GM21526 (cell line): ENCODE measurements around the gene RPAP2.

Experiments
- ATAC-seq: cut with Tn5 transposase; IDR thresholded peaks from one replicate; pipeline ENCODE4 v1.9.1; 2021; ENCODE audit warnings: moderate library complexity; ENCODE audit not compliant: unreplicated experiment, low FRiP score

The RPAP2 gene

DNA sequence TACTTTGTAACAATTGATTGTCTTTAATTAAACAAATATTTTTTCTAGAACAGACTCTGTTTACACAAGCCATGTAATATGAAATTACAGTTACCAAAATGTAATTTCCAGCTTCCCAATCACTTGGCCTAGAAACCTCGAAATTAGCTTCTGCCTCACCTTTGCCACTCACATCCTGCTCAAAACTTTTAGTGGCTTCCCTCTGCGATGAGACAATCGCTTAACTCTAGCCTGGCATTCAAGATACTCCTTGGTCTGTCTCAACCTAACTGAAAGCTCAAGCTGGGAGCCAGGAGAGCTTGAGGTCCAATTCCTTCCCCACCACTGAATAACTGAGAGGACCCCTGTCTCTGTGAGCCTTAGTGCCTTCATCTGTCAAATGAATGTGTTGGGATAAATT is 145.0 kb downstream of the RPAP2 start:
- no peak for ATAC-seq

DNA sequence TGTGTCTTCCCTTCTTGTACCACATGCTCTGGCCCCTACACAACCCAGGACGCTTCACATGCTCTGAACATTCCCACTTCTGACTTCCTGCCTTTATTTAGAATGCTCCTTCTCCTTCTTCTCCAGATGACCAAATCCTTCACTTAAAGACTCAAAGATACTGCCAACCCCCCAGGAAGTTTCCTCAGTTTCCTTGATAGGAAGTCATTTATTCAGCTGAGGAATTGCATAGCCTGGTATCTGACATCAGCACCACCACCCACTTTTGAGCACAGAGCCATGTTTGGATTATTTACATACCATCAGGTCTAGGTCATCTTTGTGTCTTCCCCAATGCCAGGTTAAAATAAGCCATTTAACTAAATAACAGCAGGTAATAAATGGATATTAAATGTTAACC is 145.5 kb downstream of the RPAP2 start:
- ATAC-seq, result no peak

DNA sequence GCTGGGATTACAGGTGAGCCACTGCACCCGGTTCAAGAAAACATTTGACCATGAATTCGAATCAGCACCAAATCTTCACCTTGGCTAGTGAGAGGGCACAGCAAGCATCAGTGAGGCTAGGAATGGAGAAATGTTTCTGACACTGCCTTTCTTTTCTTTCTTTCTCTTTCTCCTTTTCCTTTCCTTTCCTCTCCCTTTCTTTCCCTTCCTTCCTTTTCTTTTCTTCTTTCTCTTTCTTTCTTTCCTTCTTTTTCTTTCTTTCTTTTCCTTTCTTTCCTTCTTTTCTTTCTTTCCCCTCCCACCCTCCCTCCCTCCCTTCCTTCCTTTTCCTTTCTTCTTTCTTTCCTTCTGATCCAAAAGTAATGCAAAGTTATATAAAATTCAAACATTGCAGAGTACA is 147.0 kb downstream of the RPAP2 start:
- no peak for ATAC-seq

DNA sequence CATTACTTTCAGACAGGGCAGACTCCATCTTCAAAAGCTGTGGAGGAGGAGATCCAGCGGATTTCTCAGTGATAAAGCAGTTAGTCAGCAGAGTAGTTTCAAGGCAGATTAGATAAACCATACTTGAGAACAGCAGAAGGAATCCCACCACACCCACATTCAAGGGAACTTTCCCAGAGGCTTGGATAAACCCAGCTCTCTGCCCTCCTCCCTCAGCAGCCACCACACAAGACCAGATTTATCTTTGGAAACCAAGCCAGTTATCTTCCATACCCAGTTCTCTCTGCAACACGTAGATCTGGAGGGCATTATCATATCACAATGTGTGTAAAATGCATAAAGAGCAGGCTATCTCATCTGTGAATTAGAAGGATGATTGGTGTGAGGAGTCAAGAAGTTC is 147.7 kb downstream of the RPAP2 start:
- no peak for ATAC-seq

DNA sequence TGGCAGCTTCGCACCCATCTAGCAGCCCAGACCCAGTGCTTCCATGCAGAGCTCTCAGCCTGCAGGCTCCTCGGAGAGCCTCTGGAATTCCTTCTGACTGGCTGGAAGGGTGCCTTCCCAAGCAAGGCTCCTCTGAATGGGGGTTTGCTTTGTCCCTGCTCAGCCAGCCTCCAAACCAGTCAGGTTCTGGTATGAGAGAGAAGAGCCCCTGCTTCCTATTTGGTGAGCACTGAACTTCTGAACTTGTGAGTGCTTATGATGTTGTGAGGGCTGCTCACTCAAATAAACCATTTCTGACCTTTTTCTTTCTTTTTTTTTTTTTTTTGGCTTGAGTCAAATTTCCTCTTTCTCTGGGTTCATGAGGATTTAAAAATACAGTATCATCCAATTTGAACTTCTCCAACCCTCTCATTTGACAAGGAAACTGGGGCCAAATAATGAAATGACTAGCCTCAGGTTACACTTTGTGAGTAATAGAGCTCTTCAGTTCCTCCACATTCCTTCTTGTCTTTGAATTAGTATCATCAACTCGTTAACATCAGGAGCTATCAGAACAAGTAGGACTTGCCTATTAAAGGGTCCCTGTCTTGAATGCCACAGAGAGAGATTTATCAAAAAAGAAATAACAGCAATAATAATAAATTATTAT is 148.3 kb downstream of the RPAP2 start:
- ATAC-seq, result no peak

DNA sequence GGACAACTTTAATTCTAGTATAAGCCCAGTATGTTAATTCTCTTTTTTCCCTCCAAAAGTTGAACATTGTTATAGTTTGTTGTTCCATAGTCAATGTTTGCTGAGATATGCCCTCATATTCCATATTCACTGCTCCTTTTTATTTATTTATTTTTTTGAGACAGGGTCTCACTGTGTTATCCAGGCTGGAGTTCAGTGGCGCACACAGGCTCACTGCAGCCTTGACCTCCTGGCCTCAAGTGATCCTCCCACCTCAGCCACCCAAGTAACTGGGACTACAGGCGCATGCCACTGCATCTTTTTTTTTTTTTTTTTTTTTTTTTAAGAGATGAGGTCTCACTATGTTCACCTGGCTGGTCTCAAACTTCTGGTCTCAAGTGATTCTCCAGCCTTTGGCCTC is 149.1 kb downstream of the RPAP2 start:
- ATAC-seq, result no peak
